HCT116 (cell line): Measurements from ENCODE around the gene ESR1. TPM values are rescaled to one million over a fixed set of nuclear protein-coding genes. Genes with fewer than 3 reads are reported as not detected.
"Not testable (repeated sequence)": the region's sequence is repeated elsewhere in the genome, so short reads cannot be mapped to it uniquely, and the experiment has no call there.

Source experiments
- ATAC-seq: fragments of 200-7000 bp; cut with Tn5 transposase; 2 replicates; pipeline ENCODE4 v1.9.1; 2020; ENCODE audit warnings: mild to moderate bottlenecking, moderate library complexity
- BruUV-seq: library from RNA; stranded (reverse); fragments of 400-500 nt; replicated peaks from 2 replicates; lab custom pipeline; 2021; lab: Mats Ljungman, UMichigan
- CTCF ChIA-PET: fragments of 300-600 bp; sonication (Branson Sonifier 250); formaldehyde crosslinking; loops from one replicate; lab custom pipeline; 2021; ENCODE audit warnings: antibody characterized with exemption; lab: Charles Lee
- POLR2A ChIA-PET: fragments of 300-600, 350-600 bp; sonication (Branson Sonifier 250); formaldehyde crosslinking; loops from one replicate; lab custom pipeline; 2021; ENCODE audit warnings: antibody characterized with exemption; lab: Charles Lee
- RAD21 ChIA-PET, 2 experiments: fragments of 300-600 bp; sonication (Branson Sonifier 250); formaldehyde crosslinking; loops; one replicate each; lab custom pipeline; 2023; ENCODE audit warnings: low total read pairs in 2 of 2; ENCODE audit not compliant: uncharacterized antibody in 2 of 2, unreplicated experiment in 2 of 2, low non-redundant PET in 1 of 2; lab: Charles Lee
- DNase-seq: peaks from one replicate; pipeline ENCODE4 v3.0.0-alpha.2; 2010; ENCODE audit warnings: low read depth, low spot score
- H2AFZ ChIP-seq: fragments of 200-600 bp; shearing (Covaris generic), sonication (generic); 2 replicates; pipeline ENCODE4 v1.6.1; 2017; ENCODE audit warnings: low read depth, mixed run types, mixed read lengths, antibody characterized with exemption, low read length; ENCODE audit not compliant: poor library complexity, severe bottlenecking
- H3K27ac ChIP-seq: 2 replicates; pipeline ENCODE4 v1.5.1; 2012; ENCODE audit warnings: low read depth, low read length
- H3K27me3 ChIP-seq: fragments of 200-600 bp; sonication (generic); 2 replicates; pipeline ENCODE4 v1.6.1; 2016; ENCODE audit warnings: mixed run types, low read length, mixed read lengths; ENCODE audit not compliant: insufficient read depth
- H3K36me3 ChIP-seq, 2 experiments: fragments of 200-500 bp in 1 of 2; fragments of 200-600 bp in 1 of 2; sonication (Bioruptor generic) in 1 of 2; sonication (generic) in 1 of 2; 2 replicates each; pipeline versions ENCODE4 v1.5.1 to v1.6.1; 2014 to 2016; ENCODE audit warnings: low read length in 2 of 2, inconsistent platforms in 1 of 2, mixed read lengths in 1 of 2, mixed run types in 1 of 2; ENCODE audit not compliant: insufficient read depth in 2 of 2, control insufficient read depth in 1 of 2
- H3K4me1 ChIP-seq, 2 experiments: fragments of 200-600 bp in 1 of 2; sonication (generic) in 1 of 2; 2 replicates each; pipeline versions ENCODE4 v1.5.1 to v1.6.1; 2012 to 2017; ENCODE audit warnings: low read length in 2 of 2, inconsistent platforms in 1 of 2, mild to moderate bottlenecking in 1 of 2, mixed read lengths in 1 of 2, mixed run types in 1 of 2, moderate library complexity in 1 of 2; ENCODE audit not compliant: insufficient read depth in 2 of 2, control insufficient read depth in 1 of 2
- H3K4me2 ChIP-seq: fragments of 200-600 bp; sonication (generic); 2 replicates; pipeline ENCODE4 v1.6.1; 2017; ENCODE audit warnings: mixed run types, low read length, mixed read lengths
- H3K4me3 ChIP-seq, 2 experiments: fragments of 200-600 bp in 1 of 2; sonication (generic) in 1 of 2; replicated peaks in 1 of 2; 2 replicates each; pipeline ENCODE4 v1.5.1; 2011 to 2016; ENCODE audit warnings: low read length in 2 of 2, control low read depth in 1 of 2, low read depth in 1 of 2, mild to moderate bottlenecking in 1 of 2, mixed read lengths in 1 of 2, mixed run types in 1 of 2
- H3K79me2 ChIP-seq: fragments of 200-600 bp; sonication (generic); 2 replicates; pipeline ENCODE4 v1.6.1; 2017; ENCODE audit warnings: mild to moderate bottlenecking, mixed run types, low read length, moderate library complexity, mixed read lengths; ENCODE audit not compliant: insufficient read depth
- H3K9ac ChIP-seq: fragments of 200-600 bp; sonication (generic); 2 replicates; pipeline ENCODE4 v1.6.1; 2016; ENCODE audit warnings: low read length, mixed read lengths
- H3K9me2 ChIP-seq: fragments of 200-600 bp; sonication (generic), shearing (Covaris generic); 2 replicates; pipeline ENCODE4 v1.6.1; 2017; ENCODE audit warnings: mixed run types, mild to moderate bottlenecking, moderate library complexity; ENCODE audit not compliant: insufficient read depth
- H3K9me3 ChIP-seq, 2 experiments: fragments of 200-500 bp in 1 of 2; fragments of 200-600 bp in 1 of 2; sonication (Bioruptor generic) in 1 of 2; sonication (generic) in 1 of 2; 2 replicates each; pipeline ENCODE4 v1.6.1; 2014 to 2017; ENCODE audit warnings: low read length in 2 of 2, mixed read lengths in 2 of 2, inconsistent platforms in 1 of 2, low read depth in 1 of 2, mild to moderate bottlenecking in 1 of 2, mixed run types in 1 of 2, moderate library complexity in 1 of 2; ENCODE audit not compliant: control insufficient read depth in 1 of 2, insufficient read depth in 1 of 2
- H4K20me1 ChIP-seq: fragments of 200-600 bp; sonication (generic), shearing (Covaris generic); 2 replicates; pipeline ENCODE4 v1.6.1; 2017; ENCODE audit warnings: mixed run types, mild to moderate bottlenecking, moderate library complexity; ENCODE audit not compliant: insufficient read depth
- CEBPB ChIP-seq: IDR thresholded peaks from 2 replicates; pipeline ENCODE4 v1.6.1; 2012; ENCODE audit warnings: low read depth
- EGR1 ChIP-seq: IDR thresholded peaks from 2 replicates; pipeline ENCODE4 v1.6.1; 2012; ENCODE audit warnings: low read depth
- ELF1 ChIP-seq: IDR thresholded peaks from 2 replicates; pipeline ENCODE4 v1.6.1; 2012; ENCODE audit warnings: low read depth, borderline replicate concordance
- EZH2 ChIP-seq: fragments of 200-600 bp; sonication (generic); IDR thresholded peaks from 2 replicates; pipeline ENCODE4 v1.6.1; 2017; ENCODE audit warnings: antibody characterized with exemption, mixed run types
- EZH2phosphoT487 ChIP-seq: fragments of 200-600 bp; IDR thresholded peaks from 2 replicates; pipeline ENCODE4 v1.6.1; 2018; ENCODE audit warnings: antibody characterized with exemption, borderline replicate concordance
- FOSL1 ChIP-seq: IDR thresholded peaks from 2 replicates; pipeline ENCODE4 v1.6.1; 2012; ENCODE audit warnings: low read depth
- JUND ChIP-seq: IDR thresholded peaks from 2 replicates; pipeline ENCODE4 v1.6.1; 2012
- MAX ChIP-seq: IDR thresholded peaks from 2 replicates; pipeline ENCODE4 v1.6.1; 2012
- POLR2A ChIP-seq: IDR thresholded peaks from 2 replicates; pipeline ENCODE4 v1.7.0; 2011; ENCODE audit warnings: borderline replicate concordance; ENCODE audit not compliant: insufficient read depth, insufficient read length; ENCODE audit errors: extremely low read depth
- POLR2AphosphoS5 ChIP-seq: IDR thresholded peaks from 2 replicates; pipeline ENCODE4 v1.6.1; 2011; ENCODE audit warnings: mild to moderate bottlenecking, low read depth, low read length, moderate library complexity
- RAD21 ChIP-seq: IDR thresholded peaks from 2 replicates; pipeline ENCODE4 v1.6.1; 2012; ENCODE audit warnings: low read depth, mild to moderate bottlenecking
- SP1 ChIP-seq: IDR thresholded peaks from 2 replicates; pipeline ENCODE4 v1.6.1; 2012; ENCODE audit warnings: low read depth
- SRF ChIP-seq: IDR thresholded peaks from 2 replicates; pipeline ENCODE4 v1.6.1; 2012; ENCODE audit warnings: low read depth
- YY1 ChIP-seq: IDR thresholded peaks from 2 replicates; pipeline ENCODE4 v1.6.1; 2011; ENCODE audit warnings: low read length, low read depth, moderate library complexity, mild to moderate bottlenecking; ENCODE audit not compliant: insufficient replicate concordance; ENCODE audit errors: extremely low read depth
- ZFX ChIP-seq: fragments of 450-650 bp; IDR thresholded peaks from 2 replicates; pipeline ENCODE4 v1.6.1; 2017
- ZNF274 ChIP-seq: fragments of 200-500 bp; sonication (Bioruptor generic); IDR thresholded peaks from 2 replicates; pipeline ENCODE4 v1.6.1; 2014; ENCODE audit warnings: mild to moderate bottlenecking, low read depth, low read length, inconsistent platforms
- intact Hi-C: fragments of 100-400 bp; cut with micrococcal nuclease; formaldehyde crosslinking; loops from 2 replicates; pipeline ENCODE4 v1.10.0; 2022
- total RNA-seq: library from RNA; stranded (reverse); gene quantifications from one replicate; pipeline ENCODE4 v1.2.1, GENCODE V29; 2021; ENCODE audit not compliant: unreplicated experiment

The ESR1 gene
- total RNA-seq, 1 experiment from 2014 or later = 0.17 TPM

- H3K27me3 ChIP-seq = no peaks in the 10 kb centered on the region
- ChIA-PET CTCF (no interaction called here), RAD21 (no interaction called here), POLR2A (no interaction called here)
- no peaks in the 10 kb centered on the region for H4K20me1 ChIP-seq
- H3K36me3 ChIP-seq = no peaks in the 10 kb centered on the region
- H3K9me2 ChIP-seq = no peaks in the 10 kb centered on the region
- no peak overlapping the region for H2AFZ ChIP-seq
- no peak overlapping the region for H3K9ac ChIP-seq
- H3K4me2 ChIP-seq = no peak overlapping the region
- no peaks in the 10 kb centered on the region for H3K79me2 ChIP-seq
- TF ChIP-seq SRF = no peak
- no peak for TF ChIP-seq ZFX
- no peak for TF ChIP-seq RAD21
- no peak for TF ChIP-seq MAX
- TF ChIP-seq ZNF274 = no peak
- no peak for TF ChIP-seq POLR2A
- no peak for TF ChIP-seq POLR2AphosphoS5
- no peak for TF ChIP-seq CEBPB
- no peak for TF ChIP-seq EZH2phosphoT487
- no peak for TF ChIP-seq JUND
- no peak for TF ChIP-seq EZH2
- no peak for TF ChIP-seq FOSL1
- no peak for TF ChIP-seq YY1
- no peak for TF ChIP-seq SP1
- TF ChIP-seq ELF1 = no peak
- no peak for TF ChIP-seq EGR1
- DNase-seq (no peak), ATAC-seq (no peak)
- intact Hi-C loops = no loop called here
- no peaks in the 10 kb centered on the region for H3K9me3 ChIP-seq
- BruUV-seq = no TSS peak
- no peaks in the 10 kb centered on the region for H3K4me1 ChIP-seq
- no peak overlapping the region for H3K4me3 ChIP-seq
- no peak overlapping the region for H3K27ac ChIP-seq
Observed at GRCh38 chr6:151975795-151976194, 168.3 kb downstream of the ESR1 start.

GRCh38 chr6:151988199-151988598 lies 180.7 kb downstream of the ESR1 start:
- ATAC-seq, H3K9ac ChIP-seq, DNase-seq, H4K20me1 ChIP-seq, H3K4me1 ChIP-seq, H3K9me2 ChIP-seq, H3K79me2 ChIP-seq, H3K4me2 ChIP-seq, POLR2A ChIA-PET, H3K9me3 ChIP-seq, intact Hi-C loops, H3K27ac ChIP-seq, H3K4me3 ChIP-seq, RAD21 ChIA-PET, H3K27me3 ChIP-seq, H2AFZ ChIP-seq, H3K36me3 ChIP-seq, BruUV-seq: not testable (repeated sequence)
- CTCF ChIA-PET = interaction anchor here (0.6 kb wide), 1 partner anchor 539 kb away, joined by 4 read pairs; no protein-coding TSS in a partner anchor
